CD4-positive, alpha-beta T cell (primary cell): ENCODE data around the gene NOL6. TPM values are rescaled to one million over a fixed set of nuclear protein-coding genes. Genes with fewer than 3 reads are reported as not detected.

Experiments used
- ATAC-seq: fragments of 200-7000 bp; cut with Tn5 transposase; one replicate; pipeline ENCODE4 v1.10.0; 2022; ENCODE audit warnings: mild to moderate bottlenecking; ENCODE audit not compliant: poor library complexity
- CTCF ChIA-PET: fragments of 350-600 bp; sonication (Branson Sonifier 250); formaldehyde crosslinking; loops from one replicate; lab custom pipeline; 2021; ENCODE audit warnings: antibody characterized with exemption, inconsistent platforms; lab: Charles Lee
- POLR2A ChIA-PET: fragments of 350-600 bp; sonication (Branson Sonifier 250); formaldehyde crosslinking; loops from one replicate; lab custom pipeline; 2021; ENCODE audit warnings: antibody characterized with exemption, inconsistent platforms; lab: Charles Lee
- DNase-seq, 14 experiments: peaks; one replicate each; pipeline ENCODE4 v3.0.0-alpha.2; 2013 to 2020; ENCODE audit warnings: mixed read lengths in 2 of 14
- H3K27ac ChIP-seq, 2 donors: one replicate each; pipeline versions ENCODE4 v1.5.1 to v1.7.0; 2013; ENCODE audit warnings: low read length in 2 of 2, low read depth in 1 of 2, mild to moderate bottlenecking in 1 of 2
- H3K27me3 ChIP-seq, 2 experiments: 1 replicate in 1 of 2; 2 replicates in 1 of 2; pipeline versions ENCODE4 v1.6.1 to v1.7.0; 2013; ENCODE audit warnings: low read length in 2 of 2, control low read depth in 1 of 2, mild to moderate bottlenecking in 1 of 2, moderate library complexity in 1 of 2; ENCODE audit not compliant: insufficient read depth in 2 of 2, control insufficient read depth in 1 of 2
- H3K36me3 ChIP-seq: one replicate; pipeline ENCODE4 v1.6.1; 2013; ENCODE audit warnings: low read length, control low read depth; ENCODE audit not compliant: insufficient read depth
- H3K4me1 ChIP-seq: one replicate; pipeline ENCODE4 v1.6.1; 2013; ENCODE audit warnings: low read length, control low read depth; ENCODE audit not compliant: insufficient read depth
- H3K4me3 ChIP-seq: one replicate; pipeline ENCODE4 v1.5.1; 2013; ENCODE audit warnings: mild to moderate bottlenecking, low read length, moderate library complexity
- H3K9me3 ChIP-seq, 2 experiments: 1 replicate in 1 of 2; 2 replicates in 1 of 2; pipeline versions ENCODE4 v1.6.1 to v1.7.0; 2013; ENCODE audit warnings: low read length in 2 of 2, mild to moderate bottlenecking in 2 of 2, control low read depth in 1 of 2, moderate library complexity in 1 of 2; ENCODE audit not compliant: control insufficient read depth in 1 of 2, insufficient read depth in 1 of 2
- H3K27ac Mint-ChIP-seq: one replicate; pipeline ENCODE4 v1.8.0; 2020; ENCODE audit warnings: mixed read lengths
- H3K27me3 Mint-ChIP-seq: one replicate; pipeline ENCODE4 v1.8.0; 2021; ENCODE audit warnings: mixed read lengths
- H3K36me3 Mint-ChIP-seq: one replicate; pipeline ENCODE4 v1.8.0; 2021; ENCODE audit warnings: low read depth, mixed read lengths
- H3K4me1 Mint-ChIP-seq: one replicate; pipeline ENCODE4 v1.8.0; 2021; ENCODE audit warnings: low read depth, mixed read lengths
- H3K4me3 Mint-ChIP-seq: one replicate; pipeline ENCODE4 v1.8.0; 2020; ENCODE audit warnings: mild to moderate bottlenecking, mixed read lengths
- H3K9me3 Mint-ChIP-seq: one replicate; pipeline ENCODE4 v1.8.0; 2020; ENCODE audit warnings: mixed read lengths
- intact Hi-C, 2 experiments: fragments of 100-400 bp; cut with DNase I in 1 of 2; cut with micrococcal nuclease in 1 of 2; formaldehyde crosslinking; loops; one replicate each; pipeline versions ENCODE4 v1.15.1 to v1.9.0; 2023 to 2025; cut with DNase I, micrococcal nuclease
- total RNA-seq, 174 experiments: library from RNA in 2 of 174; stranded (reverse) in 2 of 174; gene quantifications; one replicate each; pipeline ENCODE4 v1.2.3 and lab custom pipeline; 2021 to 2026
- TF ChIP-seq, protein P1 (sequence below): fragments of 200-600 bp; IDR thresholded peaks from one replicate; pipeline ENCODE4 v1.8.0; 2022; ENCODE audit warnings: antibody characterized with exemption, mild to moderate bottlenecking

The NOL6 gene
- total RNA-seq, 2 experiments from 2014 or later: 30.5 to 30.6 TPM

DNA sequence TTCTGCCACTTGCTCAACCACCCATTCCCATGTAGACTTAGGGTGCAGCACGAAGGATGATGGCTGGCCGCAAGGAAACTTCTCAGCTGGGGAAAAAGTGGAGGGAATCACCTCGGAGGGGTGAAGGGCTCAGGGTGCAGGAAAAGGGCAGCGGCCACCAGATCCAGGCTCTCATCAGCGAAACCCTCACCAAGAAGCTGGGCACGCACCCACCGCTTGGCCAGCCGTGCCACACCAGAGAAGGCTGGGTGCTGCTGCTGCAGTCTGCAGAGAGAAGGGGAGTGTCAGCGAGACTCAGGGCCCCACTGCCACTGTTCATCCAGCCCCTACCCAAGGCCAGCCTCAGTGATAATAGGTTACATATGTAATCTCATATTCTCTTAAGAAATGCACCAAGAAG is 8.6 kb downstream of the NOL6 start:
- H3K27me3 Mint-ChIP-seq: no peaks in the 10 kb centered on the region
- no peaks in the 10 kb centered on the region for H3K9me3 ChIP-seq
- no peak overlapping the region for H3K27ac Mint-ChIP-seq
- ChIA-PET CTCF (interaction anchor here (0.8 to 3.6 kb wide), 3 partner anchors 13 to 61 kb away, joined by 3 to 36 read pairs (median 5); partner anchors contain the start of gene AQP3), POLR2A (interaction anchor here (0.8 to 8.9 kb wide), 6 partner anchors 8 to 62 kb away, joined by 3 to 67 read pairs (median 5); partner anchors contain the start of genes AQP3 and NOL6)
- ATAC-seq (no peak), DNase-seq (no peak)
- H3K4me1 ChIP-seq: peaks cover 18% of the 10 kb centered on the region
- no peaks in the 10 kb centered on the region for H3K9me3 Mint-ChIP-seq
- H3K27ac ChIP-seq: no peak overlapping the region
- TF ChIP-seq, protein P1, sequence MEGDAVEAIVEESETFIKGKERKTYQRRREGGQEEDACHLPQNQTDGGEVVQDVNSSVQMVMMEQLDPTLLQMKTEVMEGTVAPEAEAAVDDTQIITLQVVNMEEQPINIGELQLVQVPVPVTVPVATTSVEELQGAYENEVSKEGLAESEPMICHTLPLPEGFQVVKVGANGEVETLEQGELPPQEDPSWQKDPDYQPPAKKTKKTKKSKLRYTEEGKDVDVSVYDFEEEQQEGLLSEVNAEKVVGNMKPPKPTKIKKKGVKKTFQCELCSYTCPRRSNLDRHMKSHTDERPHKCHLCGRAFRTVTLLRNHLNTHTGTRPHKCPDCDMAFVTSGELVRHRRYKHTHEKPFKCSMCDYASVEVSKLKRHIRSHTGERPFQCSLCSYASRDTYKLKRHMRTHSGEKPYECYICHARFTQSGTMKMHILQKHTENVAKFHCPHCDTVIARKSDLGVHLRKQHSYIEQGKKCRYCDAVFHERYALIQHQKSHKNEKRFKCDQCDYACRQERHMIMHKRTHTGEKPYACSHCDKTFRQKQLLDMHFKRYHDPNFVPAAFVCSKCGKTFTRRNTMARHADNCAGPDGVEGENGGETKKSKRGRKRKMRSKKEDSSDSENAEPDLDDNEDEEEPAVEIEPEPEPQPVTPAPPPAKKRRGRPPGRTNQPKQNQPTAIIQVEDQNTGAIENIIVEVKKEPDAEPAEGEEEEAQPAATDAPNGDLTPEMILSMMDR: no peak
- no peaks in the 10 kb centered on the region for H3K4me1 Mint-ChIP-seq
- H3K4me3 Mint-ChIP-seq: no peak overlapping the region
- H3K36me3 ChIP-seq: peaks cover 92% of the 10 kb centered on the region
- H3K36me3 Mint-ChIP-seq: peaks cover 93% of the 10 kb centered on the region
- intact Hi-C loops: loop anchor here in 1 of 2 experiments (5.0 kb wide), 1 partner anchor 178 kb away; no protein-coding TSS in a partner anchor
- no peak overlapping the region for H3K4me3 ChIP-seq
- no peaks in the 10 kb centered on the region for H3K27me3 ChIP-seq

GRCh38 chr9:33464045-33464636 is 9.6 kb downstream of the NOL6 start:
- no peak overlapping the region for H3K4me3 ChIP-seq
- Mint-ChIP-seq H3K9me3 (no peaks in the 10 kb centered on the region), H3K4me3 (no peak overlapping the region), H3K27me3 (no peaks in the 10 kb centered on the region), H3K27ac (peak overlapping the region; percentile 39), H3K36me3 (peaks cover 84% of the 10 kb centered on the region), H3K4me1 (peaks cover 6% of the 10 kb centered on the region)
- H3K27me3 ChIP-seq: no peaks in the 10 kb centered on the region
- H3K27ac ChIP-seq: peak overlapping the region in 1 of 2 donors; percentile 21
- intact Hi-C loops: no loop called here
- DNase-seq (no peak), ATAC-seq (no peak)
- ChIA-PET CTCF (interaction anchor here (0.8 to 3.6 kb wide), 3 partner anchors 12 to 60 kb away, joined by 3 to 36 read pairs (median 5); partner anchors contain the start of gene AQP3), POLR2A (interaction anchor here (0.8 to 8.9 kb wide), 8 partner anchors 9 to 61 kb away, joined by 3 to 67 read pairs (median 4); partner anchors contain the start of genes AQP3 and NOL6)
- no peaks in the 10 kb centered on the region for H3K9me3 ChIP-seq
- peaks cover 83% of the 10 kb centered on the region for H3K36me3 ChIP-seq
- TF ChIP-seq, protein P1: no peak
- peaks cover 27% of the 10 kb centered on the region for H3K4me1 ChIP-seq

DNA sequence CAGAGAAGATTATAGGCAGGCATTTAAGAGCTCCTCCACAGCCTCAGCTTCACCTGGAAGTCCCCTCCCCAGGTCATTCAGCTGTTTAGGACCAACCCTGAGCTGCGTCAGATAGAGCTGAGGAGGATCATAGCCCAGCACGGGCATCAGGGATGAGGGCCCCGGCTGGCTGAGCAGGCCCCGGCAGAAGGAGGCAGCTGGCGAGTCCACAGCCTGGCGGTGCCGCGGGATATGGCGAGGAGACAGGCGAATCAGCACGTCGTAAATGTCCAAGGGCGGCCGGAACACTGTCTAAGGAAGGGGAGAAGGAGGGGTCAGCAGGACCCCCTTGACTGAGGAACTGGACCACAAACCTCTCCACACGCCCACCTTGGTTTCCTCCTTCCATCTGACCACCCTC is 10.6 kb downstream of the NOL6 start:
- no peak for DNase-seq
- Mint-ChIP-seq H3K4me3 (no peak overlapping the region), H3K36me3 (peaks cover 77% of the 10 kb centered on the region), H3K27ac (no peak overlapping the region), H3K9me3 (no peaks in the 10 kb centered on the region), H3K27me3 (no peaks in the 10 kb centered on the region), H3K4me1 (peaks cover 15% of the 10 kb centered on the region)
- ATAC-seq: no peak
- TF ChIP-seq, protein P1: no peak
- POLR2A ChIA-PET: interaction anchor here (1.3 to 8.9 kb wide), 3 partner anchors 10 to 16 kb away, joined by 5 to 67 read pairs (median 17); partner anchors contain the start of genes AQP3 and NOL6
- CTCF ChIA-PET: no interaction called here
- Histone ChIP-seq H3K4me1 (peaks cover 37% of the 10 kb centered on the region), H3K36me3 (peaks cover 73% of the 10 kb centered on the region), H3K27ac (no peak overlapping the region), H3K27me3 (no peaks in the 10 kb centered on the region), H3K9me3 (no peaks in the 10 kb centered on the region), H3K4me3 (no peak overlapping the region)
- intact Hi-C loops: no loop called here
